ENCODE data around the gene GDF7.

- TF ChIP-seq POLR2A (IDR thresholded peaks at IDR 0.05) (no peak), EP300 (IDR thresholded peaks at IDR 0.05) (no peak)
- TF ChIP-seq, protein P1, sequence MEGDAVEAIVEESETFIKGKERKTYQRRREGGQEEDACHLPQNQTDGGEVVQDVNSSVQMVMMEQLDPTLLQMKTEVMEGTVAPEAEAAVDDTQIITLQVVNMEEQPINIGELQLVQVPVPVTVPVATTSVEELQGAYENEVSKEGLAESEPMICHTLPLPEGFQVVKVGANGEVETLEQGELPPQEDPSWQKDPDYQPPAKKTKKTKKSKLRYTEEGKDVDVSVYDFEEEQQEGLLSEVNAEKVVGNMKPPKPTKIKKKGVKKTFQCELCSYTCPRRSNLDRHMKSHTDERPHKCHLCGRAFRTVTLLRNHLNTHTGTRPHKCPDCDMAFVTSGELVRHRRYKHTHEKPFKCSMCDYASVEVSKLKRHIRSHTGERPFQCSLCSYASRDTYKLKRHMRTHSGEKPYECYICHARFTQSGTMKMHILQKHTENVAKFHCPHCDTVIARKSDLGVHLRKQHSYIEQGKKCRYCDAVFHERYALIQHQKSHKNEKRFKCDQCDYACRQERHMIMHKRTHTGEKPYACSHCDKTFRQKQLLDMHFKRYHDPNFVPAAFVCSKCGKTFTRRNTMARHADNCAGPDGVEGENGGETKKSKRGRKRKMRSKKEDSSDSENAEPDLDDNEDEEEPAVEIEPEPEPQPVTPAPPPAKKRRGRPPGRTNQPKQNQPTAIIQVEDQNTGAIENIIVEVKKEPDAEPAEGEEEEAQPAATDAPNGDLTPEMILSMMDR (IDR thresholded peaks at IDR 0.05) = no peak
Observed at GRCh38 chr2:20629181-20629580, 37.8 kb upstream of the GDF7 start.
